Ishikawa (cell line): ENCODE results near the gene KIF1C.

ENCODE experiments used
- CEBPB ChIP-seq: IDR thresholded peaks from 2 replicates; pipeline ENCODE4 v1.6.1; 2012
- CREB1 ChIP-seq: IDR thresholded peaks from 2 replicates; pipeline ENCODE4 v1.6.1; 2012; ENCODE audit warnings: low read depth
- EGR1 ChIP-seq: IDR thresholded peaks from 2 replicates; pipeline ENCODE4 v1.6.1; 2012
- EP300 ChIP-seq: IDR thresholded peaks from 2 replicates; pipeline ENCODE4 v1.6.1; 2012; ENCODE audit warnings: borderline replicate concordance
- FOXM1 ChIP-seq: IDR thresholded peaks from 2 replicates; pipeline ENCODE4 v1.6.1; 2012; ENCODE audit warnings: low read depth, borderline replicate concordance
- NFIC ChIP-seq: IDR thresholded peaks from 2 replicates; pipeline ENCODE4 v1.6.1; 2012
- RAD21 ChIP-seq: IDR thresholded peaks from 2 replicates; pipeline ENCODE4 v1.6.1; 2012; ENCODE audit warnings: low read depth
- REST ChIP-seq: IDR thresholded peaks from 2 replicates; pipeline ENCODE4 v1.6.1; 2012; ENCODE audit warnings: low read depth, mild to moderate bottlenecking
- TAF1 ChIP-seq: IDR thresholded peaks from 2 replicates; pipeline ENCODE4 v1.6.1; 2012; ENCODE audit warnings: low read depth, mild to moderate bottlenecking
- TCF12 ChIP-seq: IDR thresholded peaks from 2 replicates; pipeline ENCODE4 v1.6.1; 2012; ENCODE audit warnings: low read depth
- TEAD4 ChIP-seq: IDR thresholded peaks from 2 replicates; pipeline ENCODE4 v1.6.1; 2012
- USF1 ChIP-seq: IDR thresholded peaks from 2 replicates; pipeline ENCODE4 v1.6.1; 2012
- YY1 ChIP-seq: IDR thresholded peaks from 2 replicates; pipeline ENCODE4 v1.6.1; 2012; ENCODE audit warnings: low read depth
- ZBTB7A ChIP-seq: IDR thresholded peaks from 2 replicates; pipeline ENCODE4 v1.6.1; 2012; ENCODE audit warnings: low read depth
- TF ChIP-seq, protein P1 (sequence below): IDR thresholded peaks from 2 replicates; pipeline ENCODE4 v1.6.1; 2012

The KIF1C gene

DNA sequence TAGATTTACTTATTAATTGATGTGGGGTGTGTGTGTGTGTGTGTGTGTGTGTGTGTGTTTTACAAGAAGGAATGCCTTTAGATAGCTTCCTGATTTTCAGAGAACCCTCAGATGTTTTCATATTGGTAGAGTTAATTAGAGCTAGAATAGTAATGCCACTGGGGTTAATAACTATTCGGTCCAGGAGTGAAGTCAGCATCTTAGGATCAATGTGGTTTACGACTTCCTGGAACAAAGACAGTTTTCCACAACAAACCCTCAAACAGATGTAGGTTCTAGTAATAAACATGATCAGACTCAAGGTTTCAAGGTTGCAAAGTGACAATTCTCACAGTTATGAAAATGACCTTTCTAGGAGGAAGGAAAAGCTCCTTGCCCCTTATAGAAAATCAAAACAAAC is 49.7 kb downstream of the KIF1C start:
- TF ChIP-seq CREB1 = no peak
- TF ChIP-seq RAD21 = no peak
- TF ChIP-seq NFIC = no peak
- TF ChIP-seq EGR1 = no peak
- no peak for TF ChIP-seq ZBTB7A
- TF ChIP-seq YY1 = no peak
- TF ChIP-seq CEBPB = no peak
- no peak for TF ChIP-seq EP300
- TF ChIP-seq REST = no peak
- no peak for TF ChIP-seq TCF12
- no peak for TF ChIP-seq FOXM1
- no peak for TF ChIP-seq USF1
- TF ChIP-seq, protein P1, sequence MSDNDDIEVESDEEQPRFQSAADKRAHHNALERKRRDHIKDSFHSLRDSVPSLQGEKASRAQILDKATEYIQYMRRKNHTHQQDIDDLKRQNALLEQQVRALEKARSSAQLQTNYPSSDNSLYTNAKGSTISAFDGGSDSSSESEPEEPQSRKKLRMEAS = no peak
- no peak for TF ChIP-seq TEAD4
- no peak for TF ChIP-seq TAF1

- no peak for TF ChIP-seq RAD21
- TF ChIP-seq YY1 = no peak
Observed at GRCh38 chr17:5049314-5049841, 51.6 kb downstream of the KIF1C start.

- TF ChIP-seq EGR1 (no peak), TEAD4 (no peak), TAF1 (no peak), ZBTB7A (no peak), FOXM1 (no peak), YY1 (no peak), CEBPB (no peak), CREB1 (no peak)
- TF ChIP-seq, protein P1 = no peak
Observed at GRCh38 chr17:5050278-5050677, 52.5 kb downstream of the KIF1C start.

GRCh38 chr17:5055543-5055942 is 57.8 kb downstream of the KIF1C start:
- TF ChIP-seq EP300 (no peak), TCF12 (no peak)

DNA sequence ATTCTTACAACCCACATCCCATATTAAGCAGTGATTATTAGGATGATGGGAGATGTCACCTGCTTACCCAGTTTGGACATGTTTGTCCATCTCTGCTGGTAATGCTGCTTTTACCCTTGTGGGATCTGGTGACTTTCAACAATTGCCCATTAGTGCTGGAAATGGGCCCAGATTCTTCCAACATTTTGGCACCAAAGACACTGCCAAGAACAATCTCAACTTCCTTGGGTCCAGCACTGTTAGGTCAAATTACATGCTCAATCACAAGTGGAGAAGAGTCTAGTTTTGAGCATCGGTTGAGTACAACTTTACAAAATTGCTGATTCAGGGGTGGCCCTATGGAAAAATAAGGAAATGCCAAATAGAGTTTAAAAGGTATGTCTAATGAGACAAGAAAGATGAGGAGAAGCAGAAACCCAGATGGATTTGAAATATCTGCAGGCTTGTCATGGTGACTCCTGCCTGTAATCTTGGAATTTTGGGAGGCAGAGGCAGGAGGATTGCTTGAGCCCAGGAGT is 67.5 kb downstream of the KIF1C start:
- no peak for TF ChIP-seq EP300
- TF ChIP-seq NFIC = peak; percentile 77

- TF ChIP-seq EGR1 (no peak), REST (no peak), TAF1 (no peak), ZBTB7A (no peak), USF1 (no peak), CREB1 (no peak), YY1 (no peak), EP300 (no peak), CEBPB (no peak), NFIC (no peak), TCF12 (no peak), FOXM1 (no peak), RAD21 (no peak), TEAD4 (no peak)
- TF ChIP-seq, protein P1 = no peak
Observed at GRCh38 chr17:5068236-5068635, 70.5 kb downstream of the KIF1C start.

DNA sequence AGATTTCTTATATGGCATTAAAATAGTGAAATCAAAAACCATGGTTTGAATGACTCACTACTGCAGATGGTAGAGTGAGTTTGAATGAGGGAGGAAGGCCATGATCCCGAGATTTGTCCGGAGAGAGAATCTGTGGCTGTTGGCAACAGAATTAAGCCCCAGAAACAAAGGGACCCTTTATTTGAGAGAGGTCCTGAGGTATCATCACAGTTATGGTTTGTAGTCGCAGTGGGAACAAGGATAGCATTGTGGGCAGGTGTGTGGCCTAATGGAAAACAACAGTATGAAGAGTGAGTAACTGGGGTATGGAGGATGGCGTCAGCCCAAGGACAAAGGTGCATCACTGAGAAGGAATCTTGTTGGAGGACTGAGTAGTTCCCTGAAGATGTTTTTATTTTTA is 72.0 kb downstream of the KIF1C start:
- TF ChIP-seq YY1 (no peak), USF1 (no peak), TEAD4 (no peak), NFIC (no peak), REST (no peak), RAD21 (no peak), CEBPB (no peak), EP300 (no peak), EGR1 (no peak), FOXM1 (no peak), TAF1 (no peak), CREB1 (no peak), ZBTB7A (no peak), TCF12 (no peak)
- TF ChIP-seq, protein P1 = no peak
